ENCODE data around the gene GMEB2. TPM values are rescaled to one million over a fixed set of nuclear protein-coding genes. Genes with fewer than 3 reads are reported as not detected.

Gene GMEB2
- total RNA-seq, 2 experiments from 2014 or later: 16.2 to 16.3 TPM

GRCh38 chr20:63590218-63591146, 36.4 kb downstream of the GMEB2 start:
- CTCF ChIA-PET: no interaction called here
- Mint-ChIP-seq H3K36me3 (ENCODE audit: low read depth) (peaks cover 27% of the 10 kb centered on the region), H3K9me3 (no peaks in the 10 kb centered on the region), H3K27ac (no peak overlapping the region), H3K27me3 (no peaks in the 10 kb centered on the region), H3K4me1 (ENCODE audit: low read depth) (peaks cover 11% of the 10 kb centered on the region), H3K4me3 (no peak overlapping the region)
- DNase-seq: no peak
- intact Hi-C loops (cut with micrococcal nuclease): no loop called here
- TF ChIP-seq CTCF (IDR thresholded peaks at IDR 0.05): no peak
- ATAC-seq: no peak
- POLR2A ChIA-PET: no interaction called here

- ATAC-seq (no peak), DNase-seq (no peak)
- Mint-ChIP-seq H3K36me3 (ENCODE audit: low read depth) (peaks cover 22% of the 10 kb centered on the region), H3K9me3 (no peaks in the 10 kb centered on the region), H3K4me3 (no peak overlapping the region), H3K27ac (no peak overlapping the region), H3K4me1 (ENCODE audit: low read depth) (peaks cover 11% of the 10 kb centered on the region), H3K27me3 (no peaks in the 10 kb centered on the region)
- ChIA-PET CTCF (no interaction called here), POLR2A (no interaction called here)
- no peak for TF ChIP-seq CTCF (IDR thresholded peaks at IDR 0.05)
- intact Hi-C loops (cut with micrococcal nuclease): no loop called here
Observed at GRCh38 chr20:63589261-63590217, 37.4 kb downstream of the GMEB2 start.

- Mint-ChIP-seq H3K27ac (no peak overlapping the region), H3K36me3 (ENCODE audit: low read depth) (peaks cover 22% of the 10 kb centered on the region), H3K4me3 (no peak overlapping the region), H3K9me3 (no peaks in the 10 kb centered on the region), H3K27me3 (no peaks in the 10 kb centered on the region), H3K4me1 (ENCODE audit: low read depth) (peaks cover 11% of the 10 kb centered on the region)
- intact Hi-C loops (cut with micrococcal nuclease): no loop called here
- CTCF ChIA-PET: no interaction called here
- ATAC-seq (no peak), DNase-seq (no peak)
- POLR2A ChIA-PET: no interaction called here
- TF ChIP-seq CTCF (IDR thresholded peaks at IDR 0.05): no peak
Observed at GRCh38 chr20:63588641-63589041, 38.3 kb downstream of the GMEB2 start.

GRCh38 chr20:63587776-63588591, 38.9 kb downstream of the GMEB2 start:
- Mint-ChIP-seq H3K36me3 (ENCODE audit: low read depth) (peaks cover 16% of the 10 kb centered on the region), H3K27ac (no peak overlapping the region), H3K9me3 (no peaks in the 10 kb centered on the region), H3K4me3 (no peak overlapping the region), H3K27me3 (no peaks in the 10 kb centered on the region), H3K4me1 (ENCODE audit: low read depth) (peaks cover 11% of the 10 kb centered on the region)
- TF ChIP-seq CTCF (IDR thresholded peaks at IDR 0.05): no peak
- ChIA-PET POLR2A (no interaction called here), CTCF (no interaction called here)
- intact Hi-C loops (cut with micrococcal nuclease): no loop called here
- DNase-seq (no peak), ATAC-seq (no peak)

Measured in activated CD8-positive, alpha-beta T cell treated with anti-CD3 and anti-CD28 coated beads for 36 hours (primary cell).